CD4-positive, alpha-beta T cell (primary cell): Measurements from ENCODE around the gene SEMA7A. TPM values are rescaled to one million over a fixed set of nuclear protein-coding genes. Genes with fewer than 3 reads are reported as not detected.

Experiments used
- ATAC-seq: fragments of 200-7000 bp; cut with Tn5 transposase; one replicate; pipeline ENCODE4 v1.10.0; 2022; ENCODE audit warnings: mild to moderate bottlenecking; ENCODE audit not compliant: poor library complexity
- CTCF ChIA-PET: fragments of 350-600 bp; sonication (Branson Sonifier 250); formaldehyde crosslinking; loops from one replicate; lab custom pipeline; 2021; ENCODE audit warnings: antibody characterized with exemption, inconsistent platforms; lab: Charles Lee
- POLR2A ChIA-PET: fragments of 350-600 bp; sonication (Branson Sonifier 250); formaldehyde crosslinking; loops from one replicate; lab custom pipeline; 2021; ENCODE audit warnings: antibody characterized with exemption, inconsistent platforms; lab: Charles Lee
- DNase-seq, 14 experiments: peaks; one replicate each; pipeline ENCODE4 v3.0.0-alpha.2; 2013 to 2020; ENCODE audit warnings: mixed read lengths in 2 of 14
- H3K27ac ChIP-seq, 2 donors: one replicate each; pipeline versions ENCODE4 v1.5.1 to v1.7.0; 2013; ENCODE audit warnings: low read length in 2 of 2, low read depth in 1 of 2, mild to moderate bottlenecking in 1 of 2
- H3K27me3 ChIP-seq, 2 experiments: 1 replicate in 1 of 2; 2 replicates in 1 of 2; pipeline versions ENCODE4 v1.6.1 to v1.7.0; 2013; ENCODE audit warnings: low read length in 2 of 2, control low read depth in 1 of 2, mild to moderate bottlenecking in 1 of 2, moderate library complexity in 1 of 2; ENCODE audit not compliant: insufficient read depth in 2 of 2, control insufficient read depth in 1 of 2
- H3K36me3 ChIP-seq: one replicate; pipeline ENCODE4 v1.6.1; 2013; ENCODE audit warnings: low read length, control low read depth; ENCODE audit not compliant: insufficient read depth
- H3K4me1 ChIP-seq: one replicate; pipeline ENCODE4 v1.6.1; 2013; ENCODE audit warnings: low read length, control low read depth; ENCODE audit not compliant: insufficient read depth
- H3K4me3 ChIP-seq: one replicate; pipeline ENCODE4 v1.5.1; 2013; ENCODE audit warnings: mild to moderate bottlenecking, low read length, moderate library complexity
- H3K9me3 ChIP-seq, 2 experiments: 1 replicate in 1 of 2; 2 replicates in 1 of 2; pipeline versions ENCODE4 v1.6.1 to v1.7.0; 2013; ENCODE audit warnings: low read length in 2 of 2, mild to moderate bottlenecking in 2 of 2, control low read depth in 1 of 2, moderate library complexity in 1 of 2; ENCODE audit not compliant: control insufficient read depth in 1 of 2, insufficient read depth in 1 of 2
- H3K27ac Mint-ChIP-seq: one replicate; pipeline ENCODE4 v1.8.0; 2020; ENCODE audit warnings: mixed read lengths
- H3K27me3 Mint-ChIP-seq: one replicate; pipeline ENCODE4 v1.8.0; 2021; ENCODE audit warnings: mixed read lengths
- H3K36me3 Mint-ChIP-seq: one replicate; pipeline ENCODE4 v1.8.0; 2021; ENCODE audit warnings: low read depth, mixed read lengths
- H3K4me1 Mint-ChIP-seq: one replicate; pipeline ENCODE4 v1.8.0; 2021; ENCODE audit warnings: low read depth, mixed read lengths
- H3K4me3 Mint-ChIP-seq: one replicate; pipeline ENCODE4 v1.8.0; 2020; ENCODE audit warnings: mild to moderate bottlenecking, mixed read lengths
- H3K9me3 Mint-ChIP-seq: one replicate; pipeline ENCODE4 v1.8.0; 2020; ENCODE audit warnings: mixed read lengths
- CTCF ChIP-seq: fragments of 200-600 bp; IDR thresholded peaks from one replicate; pipeline ENCODE4 v1.8.0; 2022; ENCODE audit warnings: antibody characterized with exemption, mild to moderate bottlenecking
- intact Hi-C, 2 experiments: fragments of 100-400 bp; cut with DNase I in 1 of 2; cut with micrococcal nuclease in 1 of 2; formaldehyde crosslinking; loops; one replicate each; pipeline versions ENCODE4 v1.15.1 to v1.9.0; 2023 to 2025; cut with DNase I, micrococcal nuclease
- total RNA-seq, 174 experiments: library from RNA in 2 of 174; stranded (reverse) in 2 of 174; gene quantifications; one replicate each; pipeline ENCODE4 v1.2.3 and lab custom pipeline; 2021 to 2026

The SEMA7A gene
- total RNA-seq, 2 experiments from 2014 or later = 2.3 to 2.7 TPM

GRCh38 chr15:74414081-74414580 lies 19.6 kb downstream of the SEMA7A start:
- H3K27me3 ChIP-seq = no peaks in the 10 kb centered on the region
- TF ChIP-seq CTCF = no peak
- intact Hi-C loops = no loop called here
- Mint-ChIP-seq H3K27ac (no peak overlapping the region), H3K36me3 (no peaks in the 10 kb centered on the region), H3K27me3 (no peaks in the 10 kb centered on the region), H3K9me3 (no peaks in the 10 kb centered on the region), H3K4me1 (no peaks in the 10 kb centered on the region), H3K4me3 (no peak overlapping the region)
- DNase-seq = no peak
- no peak for ATAC-seq
- H3K9me3 ChIP-seq = no peaks in the 10 kb centered on the region
- peaks cover 4% of the 10 kb centered on the region for H3K36me3 ChIP-seq
- CTCF ChIA-PET = no interaction called here
- no peaks in the 10 kb centered on the region for H3K4me1 ChIP-seq
- H3K4me3 ChIP-seq = no peak overlapping the region
- POLR2A ChIA-PET = no interaction called here
- H3K27ac ChIP-seq = no peak overlapping the region

GRCh38 chr15:74413350-74414080 lies 20.2 kb downstream of the SEMA7A start:
- intact Hi-C loops = no loop called here
- Histone ChIP-seq H3K27me3 (no peaks in the 10 kb centered on the region), H3K27ac (no peak overlapping the region), H3K36me3 (peaks cover 4% of the 10 kb centered on the region), H3K4me3 (no peak overlapping the region), H3K4me1 (no peaks in the 10 kb centered on the region), H3K9me3 (no peaks in the 10 kb centered on the region)
- Mint-ChIP-seq H3K36me3 (no peaks in the 10 kb centered on the region), H3K27me3 (no peaks in the 10 kb centered on the region), H3K4me3 (no peak overlapping the region), H3K4me1 (no peaks in the 10 kb centered on the region), H3K27ac (no peak overlapping the region), H3K9me3 (no peaks in the 10 kb centered on the region)
- ATAC-seq (no peak), DNase-seq (no peak)
- ChIA-PET CTCF (interaction anchor here (0.6 kb wide), 1 partner anchor 323 kb away, joined by 6 read pairs; no protein-coding TSS in a partner anchor), POLR2A (no interaction called here)
- no peak for TF ChIP-seq CTCF

GRCh38 chr15:74412159-74412558 lies 21.6 kb downstream of the SEMA7A start:
- DNase-seq = no peak
- Mint-ChIP-seq H3K27me3 (no peaks in the 10 kb centered on the region), H3K4me3 (no peak overlapping the region), H3K4me1 (no peaks in the 10 kb centered on the region), H3K36me3 (no peaks in the 10 kb centered on the region), H3K9me3 (no peaks in the 10 kb centered on the region), H3K27ac (no peak overlapping the region)
- Histone ChIP-seq H3K36me3 (peaks cover 4% of the 10 kb centered on the region), H3K9me3 (no peaks in the 10 kb centered on the region), H3K4me3 (no peak overlapping the region), H3K27me3 (no peaks in the 10 kb centered on the region), H3K27ac (no peak overlapping the region), H3K4me1 (no peaks in the 10 kb centered on the region)
- ChIA-PET CTCF (no interaction called here), POLR2A (no interaction called here)
- intact Hi-C loops = no loop called here
- ATAC-seq = no peak
- no peak for TF ChIP-seq CTCF
